HUDEP-2 (cell line): ENCODE data around the gene ZNF487.

Experiments used
- DNase-seq, 76 experiments: peaks; one replicate each; lab custom pipeline; 2025; ENCODE audit not compliant: unreplicated experiment in 76 of 76; lab: John Stamatoyannopoulos, UW

Gene ZNF487

DNA sequence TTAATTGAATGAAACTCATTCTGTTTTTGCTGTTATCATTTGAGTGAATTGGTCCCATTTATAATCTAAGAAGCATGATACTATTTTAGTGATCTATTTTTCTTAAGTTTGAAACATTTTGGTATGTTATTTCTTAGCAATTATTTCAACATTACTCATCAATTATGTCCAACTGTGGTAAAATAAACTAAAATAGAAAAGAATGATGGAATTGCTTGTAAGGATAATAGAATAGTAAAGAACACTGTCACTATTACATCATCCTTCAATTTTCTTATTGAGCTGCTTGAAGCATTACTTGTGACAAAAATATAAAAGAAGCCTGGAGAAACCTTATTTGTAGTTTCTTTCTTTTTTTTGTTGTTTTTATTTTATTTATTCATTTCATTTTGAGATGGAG lies 42.4 kb downstream of the ZNF487 start:
- no peak for DNase-seq

DNA sequence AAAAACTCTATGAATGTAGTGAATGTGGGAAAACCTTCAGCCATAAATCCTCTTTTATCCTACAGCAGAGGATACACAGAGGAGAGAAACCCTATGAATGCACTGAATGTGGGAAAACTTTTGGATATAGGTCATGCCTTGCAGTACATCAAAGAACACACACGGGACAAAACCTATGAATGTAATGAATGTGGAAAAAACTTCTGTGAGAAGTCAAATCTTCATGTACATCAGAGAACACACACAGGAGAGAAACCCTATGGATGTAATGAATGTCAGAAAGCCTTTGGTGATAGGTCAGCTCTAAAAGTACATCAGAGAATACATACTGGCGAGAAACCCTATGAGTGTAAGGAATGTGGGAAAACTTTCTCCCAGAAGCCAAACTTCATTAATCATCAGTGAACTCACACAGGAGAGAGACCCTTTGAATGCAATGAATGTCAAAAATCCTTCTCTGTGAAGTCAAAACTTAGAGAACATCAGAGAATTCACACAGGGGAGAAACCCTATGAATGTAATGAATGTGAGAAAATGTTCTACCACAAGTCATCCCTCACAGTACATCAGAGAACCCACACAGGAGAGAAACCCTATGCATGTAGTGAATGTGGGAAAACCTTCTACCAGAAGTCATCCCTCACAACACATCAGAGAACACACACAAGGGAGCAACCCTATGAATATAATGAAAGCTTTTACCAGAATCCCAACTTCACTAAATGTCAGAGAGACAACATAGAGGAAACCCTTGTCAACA lies 45.6 kb downstream of the ZNF487 start:
- DNase-seq, result no peak

DNA sequence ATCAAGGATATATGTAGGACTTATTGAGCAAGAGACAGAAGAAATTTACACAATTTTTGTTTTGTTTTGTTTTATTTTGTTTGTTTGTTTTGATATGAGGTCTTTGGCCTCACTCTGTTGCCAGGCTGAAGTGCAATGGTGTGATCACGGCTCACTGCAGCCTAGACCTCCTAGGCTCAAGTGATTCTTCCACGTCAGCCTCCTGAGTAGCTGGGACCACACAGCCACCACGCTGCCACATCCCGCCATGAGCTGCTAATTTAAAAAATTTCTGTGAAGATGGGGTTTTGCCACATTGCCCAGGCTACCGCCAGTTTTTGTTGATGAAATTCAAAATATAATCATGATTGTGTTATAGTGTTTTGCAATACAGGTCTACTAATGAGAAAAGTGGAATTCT lies 54.9 kb downstream of the ZNF487 start:
- DNase-seq, result no peak

DNA sequence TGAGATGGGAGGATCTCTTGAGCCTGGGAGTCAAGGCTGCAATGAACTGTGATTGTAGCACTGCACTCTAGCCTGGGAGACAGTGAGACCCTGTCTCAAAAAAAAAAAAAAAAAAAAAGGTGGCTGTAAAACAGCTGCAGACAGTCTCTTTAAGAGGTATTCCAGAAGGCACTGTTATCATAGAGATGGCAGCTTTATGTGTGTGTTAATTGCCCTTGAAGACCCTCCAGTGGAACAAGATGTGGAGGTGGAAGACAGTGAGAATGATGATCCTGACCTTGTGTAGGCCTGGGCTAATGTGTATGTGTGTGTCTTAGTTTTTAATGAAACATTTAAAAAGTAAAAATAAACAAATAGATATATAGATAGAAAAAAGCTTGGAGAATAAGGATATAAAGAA lies 66.0 kb downstream of the ZNF487 start:
- no peak for DNase-seq

DNA sequence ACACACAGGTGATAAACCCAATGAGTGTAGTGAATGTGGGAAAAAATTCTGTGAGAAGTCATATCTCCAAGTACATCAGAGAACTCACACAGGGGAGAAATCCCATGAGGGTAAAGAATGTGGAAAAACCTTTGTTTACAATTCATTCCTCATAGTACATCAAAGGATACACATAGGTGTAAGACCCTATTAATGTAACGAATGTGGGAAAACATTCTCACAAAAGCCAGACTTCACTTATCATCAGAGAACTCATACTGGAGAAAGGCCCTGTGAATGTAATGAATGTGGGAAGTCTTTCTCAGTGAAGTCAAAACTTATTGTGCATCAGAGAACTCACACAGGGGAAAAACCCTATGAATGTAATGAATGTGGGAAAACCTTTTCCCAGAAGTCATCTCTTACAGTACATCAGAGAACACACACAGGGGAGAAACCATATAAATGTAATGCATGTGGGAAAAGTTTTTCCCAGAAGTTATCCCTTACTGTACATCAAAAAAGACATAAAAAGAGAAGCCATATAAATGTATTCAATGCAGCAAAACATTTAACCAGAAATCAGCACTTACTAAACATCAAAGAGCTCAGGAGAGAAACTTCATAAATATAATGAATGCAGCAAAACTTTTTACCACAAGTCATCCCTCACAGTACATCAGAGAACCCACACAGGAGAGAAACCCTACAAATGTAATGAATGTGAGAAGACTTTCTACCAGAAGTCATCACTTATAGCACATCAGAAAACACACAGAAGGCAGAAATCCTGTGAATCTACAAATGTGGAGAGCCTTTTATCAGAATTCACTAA lies 87.7 kb downstream of the ZNF487 start:
- no peak for DNase-seq
